WTC11 (cell line): ENCODE measurements around the gene ADAP1.

Source experiments
- FOXJ3 ChIP-seq: sonication (generic); formaldehyde crosslinking; IDR thresholded peaks from 2 replicates; pipeline ENCODE4 v1.9.0; 2021; ENCODE audit warnings: missing genetic modification reagents, mild to moderate bottlenecking, borderline replicate concordance
- ZBTB21 ChIP-seq: sonication (generic); formaldehyde crosslinking; IDR thresholded peaks from 2 replicates; pipeline ENCODE4 v1.8.1; 2023; ENCODE audit warnings: mild to moderate bottlenecking, missing genetic modification reagents, borderline replicate concordance
- TF ChIP-seq, protein P1 (sequence below): fragments of 200-600 bp; IDR thresholded peaks from 2 replicates; pipeline ENCODE4 v1.8.0; 2022; ENCODE audit warnings: antibody characterized with exemption

DNA sequence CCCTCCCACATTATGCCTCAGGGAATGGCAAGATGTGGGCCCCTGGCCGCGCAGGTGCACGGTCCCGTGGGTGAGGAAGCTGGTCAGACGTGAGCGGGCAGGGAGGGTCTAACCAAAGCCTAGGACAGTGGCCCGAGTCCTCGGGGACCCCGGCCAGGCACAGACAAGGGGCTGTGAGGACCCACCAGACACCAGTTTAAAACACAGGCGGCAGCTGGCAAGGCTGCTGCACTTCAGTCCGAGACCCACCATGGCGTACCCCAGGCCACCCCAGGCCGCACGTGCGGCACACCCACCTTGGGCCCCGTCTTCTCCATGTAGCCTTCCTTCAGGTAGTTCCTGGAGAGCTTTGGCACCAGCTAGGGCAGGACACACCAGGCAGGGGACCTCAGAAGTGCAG is 54.7 kb downstream of the ADAP1 start:
- TF ChIP-seq FOXJ3 (CRISPR knock-in tag) (no peak), ZBTB21 (CRISPR knock-in tag) (no peak)
- TF ChIP-seq, protein P1, sequence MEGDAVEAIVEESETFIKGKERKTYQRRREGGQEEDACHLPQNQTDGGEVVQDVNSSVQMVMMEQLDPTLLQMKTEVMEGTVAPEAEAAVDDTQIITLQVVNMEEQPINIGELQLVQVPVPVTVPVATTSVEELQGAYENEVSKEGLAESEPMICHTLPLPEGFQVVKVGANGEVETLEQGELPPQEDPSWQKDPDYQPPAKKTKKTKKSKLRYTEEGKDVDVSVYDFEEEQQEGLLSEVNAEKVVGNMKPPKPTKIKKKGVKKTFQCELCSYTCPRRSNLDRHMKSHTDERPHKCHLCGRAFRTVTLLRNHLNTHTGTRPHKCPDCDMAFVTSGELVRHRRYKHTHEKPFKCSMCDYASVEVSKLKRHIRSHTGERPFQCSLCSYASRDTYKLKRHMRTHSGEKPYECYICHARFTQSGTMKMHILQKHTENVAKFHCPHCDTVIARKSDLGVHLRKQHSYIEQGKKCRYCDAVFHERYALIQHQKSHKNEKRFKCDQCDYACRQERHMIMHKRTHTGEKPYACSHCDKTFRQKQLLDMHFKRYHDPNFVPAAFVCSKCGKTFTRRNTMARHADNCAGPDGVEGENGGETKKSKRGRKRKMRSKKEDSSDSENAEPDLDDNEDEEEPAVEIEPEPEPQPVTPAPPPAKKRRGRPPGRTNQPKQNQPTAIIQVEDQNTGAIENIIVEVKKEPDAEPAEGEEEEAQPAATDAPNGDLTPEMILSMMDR = no peak
